CD4-positive, CD25-positive, alpha-beta regulatory T cell (primary cell): ENCODE results near the gene RDH13. TPM values are rescaled to one million over a fixed set of nuclear protein-coding genes. Genes with fewer than 3 reads are reported as not detected.
"Not testable (repeated sequence)": the region's sequence is repeated elsewhere in the genome, so short reads cannot be mapped to it uniquely, and the experiment has no call there.

Source experiments
- ATAC-seq, 2 donors: fragments of 150-1000 bp; cut with Tn5 transposase; one replicate each; pipeline ENCODE4 v1.10.0; 2021; ENCODE audit warnings: low read depth in 2 of 2, moderate number of reproducible peaks in 2 of 2, moderate library complexity in 1 of 2
- DNase-seq, 3 donors: peaks; one replicate each; pipeline versions ENCODE4 v3.0.0 to v3.0.0-alpha.2; 2012 to 2022; ENCODE audit warnings: mixed read lengths in 1 of 3
- H3K27ac ChIP-seq: one replicate; pipeline ENCODE4 v1.7.0; 2013; ENCODE audit warnings: mild to moderate bottlenecking, low read length; ENCODE audit not compliant: insufficient read depth, poor library complexity, severe bottlenecking
- H3K27me3 ChIP-seq: one replicate; pipeline ENCODE4 v1.7.0; 2013; ENCODE audit warnings: low read length; ENCODE audit not compliant: control insufficient read depth, insufficient read depth
- H3K36me3 ChIP-seq: one replicate; pipeline ENCODE4 v1.7.0; 2013; ENCODE audit warnings: mild to moderate bottlenecking, low read length, moderate library complexity; ENCODE audit not compliant: control insufficient read depth, insufficient read depth
- H3K4me1 ChIP-seq: 2 replicates; pipeline ENCODE4 v1.7.0; 2013; ENCODE audit warnings: mild to moderate bottlenecking, low read length; ENCODE audit not compliant: insufficient read depth, control insufficient read depth, poor library complexity, severe bottlenecking
- H3K4me3 ChIP-seq: one replicate; pipeline ENCODE4 v1.7.0; 2013; ENCODE audit warnings: low read depth, mild to moderate bottlenecking, low read length, moderate library complexity
- H3K9me3 ChIP-seq, 2 experiments: 1 replicate in 1 of 2; 2 replicates in 1 of 2; pipeline ENCODE4 v1.7.0; 2013; ENCODE audit warnings: low read length in 2 of 2, mild to moderate bottlenecking in 1 of 2, moderate library complexity in 1 of 2; ENCODE audit not compliant: control insufficient read depth in 2 of 2
- H3K27ac Mint-ChIP-seq, 3 donors: one replicate each; pipeline ENCODE4 v1.8.0; 2020 to 2022; ENCODE audit warnings: mild to moderate bottlenecking in 3 of 3, mixed read lengths in 3 of 3, moderate library complexity in 2 of 3
- H3K27me3 Mint-ChIP-seq: one replicate; pipeline ENCODE4 v1.8.0; 2022; ENCODE audit warnings: mild to moderate bottlenecking, mixed read lengths
- H3K36me3 Mint-ChIP-seq: one replicate; pipeline ENCODE4 v1.8.0; 2020; ENCODE audit warnings: mixed read lengths
- H3K4me1 Mint-ChIP-seq, 4 donors: one replicate each; pipeline ENCODE4 v1.8.0; 2020 to 2022; ENCODE audit warnings: mixed read lengths in 4 of 4, mild to moderate bottlenecking in 1 of 4
- H3K4me3 Mint-ChIP-seq, 4 donors: one replicate each; pipeline ENCODE4 v1.8.0; 2020 to 2022; ENCODE audit warnings: mild to moderate bottlenecking in 4 of 4, mixed read lengths in 4 of 4, moderate library complexity in 3 of 4
- H3K9me3 Mint-ChIP-seq, 7 donors: one replicate each; pipeline ENCODE4 v1.8.0; 2020 to 2022; ENCODE audit warnings: mixed read lengths in 7 of 7, mild to moderate bottlenecking in 3 of 7, moderate library complexity in 2 of 7
- polyA plus RNA-seq, 4 donors: library from polyadenylated mRNA; unstranded; fragments of 300-500 nt; fragmentation: Illumina TruSeq; gene quantifications; one replicate each; pipeline ENCODE4 v1.2.3, GENCODE V29; 2021
- total RNA-seq: library from RNA; stranded (reverse); gene quantifications from one replicate; pipeline ENCODE4 v1.2.3, GENCODE V29; 2022

The RDH13 gene
- total and polyA plus RNA-seq, 5 donors from 2014 or later: 9.1 to 16.1 (median 14.1) TPM

- H3K27me3 Mint-ChIP-seq, H3K27me3 ChIP-seq, H3K4me3 ChIP-seq, DNase-seq, H3K9me3 Mint-ChIP-seq, H3K27ac Mint-ChIP-seq, H3K9me3 ChIP-seq, H3K4me3 Mint-ChIP-seq, ATAC-seq, H3K27ac ChIP-seq: not testable (repeated sequence)
- peaks cover 0 to 32% (median 17%) of the 10 kb centered on the region in 4 donors for H3K4me1 Mint-ChIP-seq
- Histone ChIP-seq H3K36me3 (peaks cover 15% of the 10 kb centered on the region), H3K4me1 (peaks cover 16% of the 10 kb centered on the region)
- H3K36me3 Mint-ChIP-seq: peaks cover 16% of the 10 kb centered on the region
Observed at GRCh38 chr19:55040654-55041053, 22.3 kb downstream of the RDH13 start.

GRCh38 chr19:55037603-55038002 lies 25.3 kb downstream of the RDH13 start:
- H3K27me3 Mint-ChIP-seq, H3K4me3 Mint-ChIP-seq, H3K9me3 ChIP-seq, H3K36me3 Mint-ChIP-seq, H3K27me3 ChIP-seq, H3K9me3 Mint-ChIP-seq, H3K27ac Mint-ChIP-seq, ATAC-seq, H3K27ac ChIP-seq, H3K4me3 ChIP-seq, H3K36me3 ChIP-seq, DNase-seq: not testable (repeated sequence)
- H3K4me1 Mint-ChIP-seq: peaks cover 0 to 30% (median 15%) of the 10 kb centered on the region in 4 donors
- peaks cover 14% of the 10 kb centered on the region for H3K4me1 ChIP-seq

DNA sequence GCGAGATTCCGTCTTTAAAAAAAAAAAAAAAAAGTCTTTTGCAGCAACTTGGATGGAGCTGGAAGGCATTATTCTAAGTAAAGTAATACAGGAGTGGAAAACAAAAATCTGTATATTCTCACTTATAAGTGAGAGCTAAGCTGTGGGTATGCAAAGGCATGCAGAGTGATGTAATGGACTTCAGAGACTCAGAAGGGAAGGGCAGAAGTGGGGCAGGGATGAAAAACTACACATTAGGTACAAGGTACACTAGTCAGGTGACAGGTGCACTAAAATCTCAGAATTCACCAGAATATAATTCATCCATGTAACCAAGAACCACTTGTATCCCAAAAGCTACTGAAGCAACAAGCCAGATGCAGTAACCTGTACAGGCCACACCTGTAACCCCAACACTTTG lies 26.9 kb downstream of the RDH13 start:
- H3K4me3 Mint-ChIP-seq: no peak overlapping the region
- no peak for ATAC-seq
- Histone ChIP-seq H3K36me3 (no peaks in the 10 kb centered on the region), H3K4me1 (no peaks in the 10 kb centered on the region), H3K9me3 (no peaks in the 10 kb centered on the region), H3K27me3 (no peaks in the 10 kb centered on the region), H3K27ac (no peak overlapping the region), H3K4me3 (no peak overlapping the region)
- H3K27ac Mint-ChIP-seq: no peak overlapping the region
- peaks cover 0 to 4% (median 0%) of the 10 kb centered on the region in 7 donors for H3K9me3 Mint-ChIP-seq
- H3K4me1 Mint-ChIP-seq: peaks cover 0 to 17% (median 1%) of the 10 kb centered on the region in 4 donors
- DNase-seq: no peak
- H3K27me3 Mint-ChIP-seq: no peaks in the 10 kb centered on the region
- peaks cover 6% of the 10 kb centered on the region for H3K36me3 Mint-ChIP-seq

DNA sequence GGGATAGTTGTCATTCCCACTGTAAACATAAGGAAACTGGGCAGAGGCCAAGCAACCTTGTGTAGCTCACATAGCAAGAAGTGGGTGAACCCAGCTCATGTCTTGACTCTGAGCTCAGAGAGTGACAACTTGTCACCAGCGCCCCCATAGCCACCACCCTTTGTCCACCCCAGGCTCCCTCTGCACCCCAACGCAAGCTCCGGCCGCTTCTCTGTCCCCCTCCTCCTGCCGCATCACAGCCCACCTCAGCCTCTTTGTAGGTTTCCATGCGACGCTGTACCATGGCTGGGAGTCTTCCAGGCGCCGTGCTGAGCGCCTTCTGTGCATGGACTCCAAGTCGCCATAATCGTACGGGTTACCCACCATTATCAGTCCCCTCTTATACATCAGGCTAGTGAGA lies 28.2 kb downstream of the RDH13 start:
- H3K9me3 Mint-ChIP-seq: peaks cover 0 to 3% (median 0%) of the 10 kb centered on the region in 7 donors
- no peak for ATAC-seq

GRCh38 chr19:55032976-55033643 lies 29.8 kb downstream of the RDH13 start:
- not testable (repeated sequence) for H3K36me3 ChIP-seq, H3K27me3 Mint-ChIP-seq, H3K4me3 ChIP-seq, H3K9me3 ChIP-seq, DNase-seq, H3K27ac ChIP-seq, H3K9me3 Mint-ChIP-seq, ATAC-seq, H3K27ac Mint-ChIP-seq, H3K4me1 ChIP-seq, H3K36me3 Mint-ChIP-seq, H3K27me3 ChIP-seq, H3K4me3 Mint-ChIP-seq
- peaks cover 0 to 19% (median 1%) of the 10 kb centered on the region in 4 donors for H3K4me1 Mint-ChIP-seq

More for the DNA sequence above, 28.2 kb downstream of the RDH13 start:
- no peak for DNase-seq
- H3K4me3 ChIP-seq: no peak overlapping the region
- H3K27me3 ChIP-seq: no peaks in the 10 kb centered on the region
- Mint-ChIP-seq H3K4me3 (no peak overlapping the region), H3K27ac (no peak overlapping the region), H3K4me1 (peaks cover 0 to 11% (median 0%) of the 10 kb centered on the region in 4 donors), H3K36me3 (peaks cover 4% of the 10 kb centered on the region), H3K27me3 (no peaks in the 10 kb centered on the region)
- no peak overlapping the region for H3K27ac ChIP-seq
- H3K9me3 ChIP-seq: no peaks in the 10 kb centered on the region
- H3K36me3 ChIP-seq: no peaks in the 10 kb centered on the region
- H3K4me1 ChIP-seq: no peaks in the 10 kb centered on the region

- no peak overlapping the region for H3K27ac ChIP-seq
- H3K4me1 ChIP-seq: no peaks in the 10 kb centered on the region
- H3K27ac Mint-ChIP-seq: peak overlapping the region in 1 of 3 donors; percentile 20
- no peak overlapping the region for H3K4me3 ChIP-seq
- peaks cover 0 to 7% (median 0%) of the 10 kb centered on the region in 7 donors for H3K9me3 Mint-ChIP-seq
- no peaks in the 10 kb centered on the region for H3K36me3 ChIP-seq
- no peak overlapping the region for H3K4me3 Mint-ChIP-seq
- H3K36me3 Mint-ChIP-seq: peaks cover 3% of the 10 kb centered on the region
- H3K4me1 Mint-ChIP-seq: peaks cover 0 to 19% (median 2%) of the 10 kb centered on the region in 4 donors
- H3K27me3 ChIP-seq: no peaks in the 10 kb centered on the region
- ATAC-seq (no peak), DNase-seq (no peak)
- peaks cover 0 to 8% of the 10 kb centered on the region in 2 experiments for H3K9me3 ChIP-seq
- no peaks in the 10 kb centered on the region for H3K27me3 Mint-ChIP-seq
Observed at GRCh38 chr19:55032170-55032800, 30.7 kb downstream of the RDH13 start.

GRCh38 chr19:55031178-55031577 lies 31.8 kb downstream of the RDH13 start:
- H3K27ac Mint-ChIP-seq: no peak overlapping the region

More at GRCh38 chr19:55031178-55031577, 31.8 kb downstream of the RDH13 start:
- peaks cover 3% of the 10 kb centered on the region for H3K36me3 Mint-ChIP-seq
- DNase-seq: no peak
- Histone ChIP-seq H3K36me3 (no peaks in the 10 kb centered on the region), H3K4me1 (no peaks in the 10 kb centered on the region), H3K4me3 (no peak overlapping the region), H3K9me3 (peaks cover under 1 to 11% of the 10 kb centered on the region in 2 experiments), H3K27ac (no peak overlapping the region), H3K27me3 (no peaks in the 10 kb centered on the region)
- peaks cover 0 to 21% (median 2%) of the 10 kb centered on the region in 4 donors for H3K4me1 Mint-ChIP-seq
- no peak overlapping the region for H3K4me3 Mint-ChIP-seq
- H3K9me3 Mint-ChIP-seq: peaks cover 0 to 11% (median 1%) of the 10 kb centered on the region in 7 donors
- ATAC-seq: no peak
- no peaks in the 10 kb centered on the region for H3K27me3 Mint-ChIP-seq
